ENCODE data around the gene NYNRIN.

NYNRIN gene

GRCh38 chr14:24411443-24412389 is 12.9 kb downstream of the NYNRIN start:
- Mint-ChIP-seq H3K4me1 (ENCODE audit: low read depth) (no peaks in the 10 kb centered on the region), H3K36me3 (ENCODE audit: low read depth) (no peaks in the 10 kb centered on the region), H3K4me3 (no peak overlapping the region), H3K27me3 (ENCODE audit: low read depth) (peaks cover 3% of the 10 kb centered on the region), H3K27ac (no peak overlapping the region), H3K9me3 (no peaks in the 10 kb centered on the region)

GRCh38 chr14:24414077-24414476 is 15.3 kb downstream of the NYNRIN start:
- Mint-ChIP-seq H3K9me3 (no peaks in the 10 kb centered on the region), H3K27me3 (ENCODE audit: low read depth) (peaks cover 3% of the 10 kb centered on the region), H3K4me3 (no peak overlapping the region), H3K4me1 (ENCODE audit: low read depth) (no peaks in the 10 kb centered on the region), H3K27ac (no peak overlapping the region), H3K36me3 (ENCODE audit: low read depth) (no peaks in the 10 kb centered on the region)

- H3K27me3 Mint-ChIP-seq (ENCODE audit: low read depth): peaks cover 3% of the 10 kb centered on the region
- H3K27ac Mint-ChIP-seq: no peak overlapping the region
- H3K9me3 Mint-ChIP-seq: no peaks in the 10 kb centered on the region
- no peaks in the 10 kb centered on the region for H3K36me3 Mint-ChIP-seq (ENCODE audit: low read depth)
- H3K4me3 Mint-ChIP-seq: no peak overlapping the region
- H3K4me1 Mint-ChIP-seq (ENCODE audit: low read depth): no peaks in the 10 kb centered on the region
Observed at GRCh38 chr14:24414732-24415420, 16.1 kb downstream of the NYNRIN start.

GRCh38 chr14:24415421-24416253 is 16.8 kb downstream of the NYNRIN start:
- Mint-ChIP-seq H3K27ac (no peak overlapping the region), H3K27me3 (ENCODE audit: low read depth) (peaks cover 3% of the 10 kb centered on the region), H3K4me1 (ENCODE audit: low read depth) (no peaks in the 10 kb centered on the region), H3K4me3 (no peak overlapping the region), H3K9me3 (no peaks in the 10 kb centered on the region), H3K36me3 (ENCODE audit: low read depth) (no peaks in the 10 kb centered on the region)

- Mint-ChIP-seq H3K27me3 (ENCODE audit: low read depth) (peaks cover 3% of the 10 kb centered on the region), H3K27ac (no peak overlapping the region), H3K4me1 (ENCODE audit: low read depth) (no peaks in the 10 kb centered on the region), H3K4me3 (no peak overlapping the region), H3K36me3 (ENCODE audit: low read depth) (no peaks in the 10 kb centered on the region), H3K9me3 (no peaks in the 10 kb centered on the region)
Observed at GRCh38 chr14:24416254-24416931, 17.6 kb downstream of the NYNRIN start.

DNA sequence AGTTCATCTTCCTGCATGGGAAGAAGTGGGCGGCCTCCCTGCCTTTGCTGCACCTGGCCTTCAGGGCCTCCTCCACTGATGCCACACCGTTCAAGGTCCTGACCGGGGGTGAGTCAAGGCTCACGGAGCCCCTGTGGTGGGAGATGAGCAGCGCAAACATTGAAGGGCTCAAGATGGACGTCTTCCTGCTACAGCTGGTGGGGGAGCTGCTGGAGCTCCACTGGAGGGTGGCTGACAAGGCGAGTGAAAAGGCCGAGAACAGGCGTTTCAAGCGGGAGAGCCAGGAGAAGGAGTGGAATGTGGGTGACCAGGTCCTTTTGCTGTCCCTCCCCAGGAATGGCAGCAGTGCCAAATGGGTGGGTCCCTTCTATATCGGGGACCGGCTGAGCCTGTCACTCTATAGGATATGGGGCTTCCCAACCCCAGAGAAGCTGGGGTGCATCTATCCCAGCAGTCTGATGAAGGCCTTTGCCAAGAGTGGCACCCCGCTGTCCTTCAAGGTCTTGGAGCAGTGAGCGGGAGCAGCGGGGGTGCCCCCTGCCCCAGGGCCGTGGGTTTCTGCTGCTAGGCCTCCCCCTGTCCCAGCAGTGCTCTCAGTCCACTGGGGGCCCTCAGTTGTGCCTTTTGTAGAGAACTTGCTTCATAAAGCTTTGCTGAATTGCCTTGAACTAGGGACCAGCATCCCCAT is 18.3 kb downstream of the NYNRIN start:
- Mint-ChIP-seq H3K27ac (no peak overlapping the region), H3K27me3 (ENCODE audit: low read depth) (peaks cover 3% of the 10 kb centered on the region), H3K4me3 (no peak overlapping the region), H3K9me3 (no peaks in the 10 kb centered on the region), H3K36me3 (ENCODE audit: low read depth) (no peaks in the 10 kb centered on the region), H3K4me1 (ENCODE audit: low read depth) (no peaks in the 10 kb centered on the region)

DNA sequence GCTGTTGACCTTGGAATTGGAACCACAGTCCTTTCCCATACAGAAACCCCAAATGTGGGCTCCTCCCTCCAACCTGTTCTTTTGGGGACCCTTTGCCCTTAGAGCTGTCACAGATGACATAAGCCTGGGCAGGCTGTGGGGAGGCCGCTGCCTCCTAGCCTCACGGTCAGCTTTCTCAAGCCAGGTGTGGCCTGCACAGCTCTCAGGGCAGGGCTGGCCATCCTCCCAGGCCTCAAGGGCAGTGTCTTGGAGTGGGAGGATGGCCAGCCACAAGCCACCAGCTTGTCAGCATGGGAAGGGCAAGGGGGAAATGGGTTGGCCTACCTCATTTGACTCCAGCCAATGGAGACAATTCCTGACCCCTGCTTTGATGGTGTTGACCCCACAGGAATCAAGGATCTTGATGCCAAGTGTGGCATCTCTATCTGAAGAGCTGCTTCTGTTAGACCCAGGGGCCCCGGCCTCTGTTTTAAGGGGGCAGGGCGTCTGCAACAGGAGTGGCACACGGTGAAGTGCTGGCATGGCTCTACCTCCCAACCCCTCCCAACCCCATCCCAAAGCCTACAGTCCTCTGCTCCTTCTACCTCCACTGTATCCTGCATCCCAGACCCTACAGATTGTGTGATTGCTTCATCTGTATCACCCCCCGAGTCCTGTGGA is 19.2 kb downstream of the NYNRIN start:
- H3K4me1 Mint-ChIP-seq (ENCODE audit: low read depth): no peaks in the 10 kb centered on the region
- H3K27me3 Mint-ChIP-seq (ENCODE audit: low read depth): peaks cover 3% of the 10 kb centered on the region
- no peaks in the 10 kb centered on the region for H3K36me3 Mint-ChIP-seq (ENCODE audit: low read depth)
- no peaks in the 10 kb centered on the region for H3K9me3 Mint-ChIP-seq
- no peak overlapping the region for H3K27ac Mint-ChIP-seq
- H3K4me3 Mint-ChIP-seq: no peak overlapping the region

GRCh38 chr14:24418492-24418873 is 19.7 kb downstream of the NYNRIN start:
- Mint-ChIP-seq H3K27ac (no peak overlapping the region), H3K27me3 (ENCODE audit: low read depth) (peaks cover 3% of the 10 kb centered on the region), H3K9me3 (no peaks in the 10 kb centered on the region), H3K4me1 (ENCODE audit: low read depth) (no peaks in the 10 kb centered on the region), H3K4me3 (no peak overlapping the region), H3K36me3 (ENCODE audit: low read depth) (no peaks in the 10 kb centered on the region)

GRCh38 chr14:24422261-24422660 is 23.5 kb downstream of the NYNRIN start:
- no peak overlapping the region for H3K4me3 Mint-ChIP-seq
- no peaks in the 10 kb centered on the region for H3K9me3 Mint-ChIP-seq
- no peaks in the 10 kb centered on the region for H3K27me3 Mint-ChIP-seq (ENCODE audit: low read depth)
- H3K4me1 Mint-ChIP-seq (ENCODE audit: low read depth): peaks cover 14% of the 10 kb centered on the region
- H3K36me3 Mint-ChIP-seq (ENCODE audit: low read depth): peaks cover 2% of the 10 kb centered on the region
- no peak overlapping the region for H3K27ac Mint-ChIP-seq

DNA sequence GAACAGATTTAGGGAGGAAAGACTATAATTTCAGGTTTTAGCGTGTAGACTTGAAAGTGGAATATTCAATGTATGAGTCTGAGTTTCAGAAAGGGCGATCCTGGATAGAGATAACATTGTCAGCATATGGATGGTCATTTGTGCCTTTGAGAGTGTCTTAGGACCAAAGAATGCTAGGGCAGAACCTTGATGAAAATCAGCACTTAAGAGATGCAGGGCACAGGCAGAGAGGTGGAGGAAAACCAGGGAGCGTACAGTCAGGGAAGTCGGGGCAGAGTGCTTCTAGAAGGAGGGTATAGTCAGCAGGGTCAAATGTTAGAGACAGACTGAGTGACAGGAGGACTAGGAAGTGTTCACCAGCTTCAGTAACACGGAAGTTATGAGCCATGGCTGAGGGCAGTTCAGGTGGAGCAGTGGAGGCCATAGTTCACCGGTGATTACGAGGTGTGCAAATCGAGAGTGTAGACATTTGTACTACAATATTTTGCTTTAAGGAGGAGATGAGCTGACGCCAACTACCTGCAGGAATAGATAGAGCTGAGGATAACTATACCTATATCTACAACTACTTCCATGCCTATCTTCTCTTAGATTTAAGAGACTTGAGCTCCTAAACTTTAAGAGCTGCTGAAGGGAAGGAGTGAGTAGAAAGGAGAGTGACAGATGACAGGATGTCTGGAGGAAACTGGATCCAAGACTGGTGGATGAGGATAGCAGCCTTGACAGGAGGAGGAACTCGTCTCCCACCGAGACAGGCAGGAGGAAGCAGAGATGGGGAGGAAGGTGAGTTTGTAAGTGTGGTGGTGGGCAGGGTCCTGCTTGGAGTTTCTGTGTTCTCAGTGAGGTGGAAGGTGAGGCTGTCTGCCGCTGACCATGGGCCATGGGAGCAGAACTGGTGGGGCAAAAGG is 24.1 kb downstream of the NYNRIN start:
- Mint-ChIP-seq H3K36me3 (ENCODE audit: low read depth) (peaks cover 2% of the 10 kb centered on the region), H3K27me3 (ENCODE audit: low read depth) (no peaks in the 10 kb centered on the region), H3K4me1 (ENCODE audit: low read depth) (peaks cover 16% of the 10 kb centered on the region), H3K4me3 (no peak overlapping the region), H3K9me3 (no peaks in the 10 kb centered on the region), H3K27ac (no peak overlapping the region)

DNA sequence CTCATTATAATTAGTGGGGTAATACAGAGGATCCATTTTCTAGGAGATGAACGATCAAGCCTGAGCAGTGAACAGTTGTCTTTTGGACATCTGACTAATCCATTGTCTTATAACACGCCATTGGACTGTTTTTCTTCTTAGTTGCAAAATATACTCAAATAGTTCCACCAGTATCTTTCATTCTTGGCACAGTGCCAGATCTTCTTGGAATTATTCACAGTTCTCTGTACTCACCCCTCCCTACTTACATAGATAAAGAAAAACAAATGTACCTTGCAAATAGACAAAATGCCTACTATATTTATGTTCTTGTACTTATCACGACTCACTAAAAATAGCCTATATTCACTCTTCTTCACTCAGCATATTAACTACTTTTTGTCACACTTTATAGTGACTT is 26.9 kb downstream of the NYNRIN start:
- H3K27ac Mint-ChIP-seq: peak overlapping the region; percentile 12
- no peaks in the 10 kb centered on the region for H3K9me3 Mint-ChIP-seq
- no peaks in the 10 kb centered on the region for H3K27me3 Mint-ChIP-seq (ENCODE audit: low read depth)
- H3K4me3 Mint-ChIP-seq: no peak overlapping the region
- peaks cover 2% of the 10 kb centered on the region for H3K36me3 Mint-ChIP-seq (ENCODE audit: low read depth)
- peaks cover 23% of the 10 kb centered on the region for H3K4me1 Mint-ChIP-seq (ENCODE audit: low read depth)

DNA sequence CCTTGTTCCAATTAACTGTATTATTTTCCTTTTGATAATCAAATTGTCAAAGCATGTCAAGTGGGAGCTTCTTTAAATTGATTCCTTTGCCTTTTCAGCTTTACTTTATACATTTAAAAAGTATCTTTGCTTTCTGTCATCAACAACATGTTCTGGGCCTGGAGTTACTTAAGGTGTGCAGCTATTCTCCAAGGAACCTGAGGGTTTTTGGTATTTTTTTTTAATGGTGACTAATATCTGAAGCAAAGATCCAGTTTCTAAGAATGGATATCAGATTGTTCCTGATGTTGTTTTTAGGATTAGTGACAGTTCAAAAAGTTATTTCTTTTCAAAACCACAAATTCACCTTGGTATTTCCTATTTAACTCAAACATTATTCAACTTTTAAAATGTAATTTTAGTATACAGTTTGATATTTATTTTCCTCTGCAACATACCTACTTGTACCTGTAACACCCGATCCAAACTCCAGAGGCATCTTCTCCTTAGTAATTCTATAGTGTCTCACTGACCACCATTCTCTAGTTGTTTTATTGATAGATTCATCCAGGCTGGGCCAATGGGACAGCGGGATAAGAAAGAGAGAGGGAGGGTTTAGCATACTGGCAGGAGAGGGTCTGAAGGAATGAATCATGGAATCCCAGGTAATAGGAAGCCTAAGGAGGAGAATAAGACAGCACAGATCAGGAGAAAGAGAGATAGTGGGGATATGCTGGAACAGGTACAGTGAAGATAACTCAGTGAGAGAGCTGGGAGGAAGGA is 27.5 kb downstream of the NYNRIN start:
- Mint-ChIP-seq H3K9me3 (no peaks in the 10 kb centered on the region), H3K27me3 (ENCODE audit: low read depth) (no peaks in the 10 kb centered on the region), H3K27ac (peak overlapping the region; percentile 61), H3K36me3 (ENCODE audit: low read depth) (peaks cover 2% of the 10 kb centered on the region), H3K4me3 (peak overlapping the region; percentile 52), H3K4me1 (ENCODE audit: low read depth) (peaks cover 27% of the 10 kb centered on the region)
